ENCODE data around the gene CHMP1A.
A peak's percentile ranks its signal among the peaks of the same experiment; 100 is the strongest.

CHMP1A gene

GRCh38 chr16:89641458-89642119 is 15.9 kb downstream of the CHMP1A start:
- no peaks in the 10 kb centered on the region for H4K20me1 ChIP-seq (ENCODE audit: insufficient read depth)
- no peak overlapping the region for H2AFZ ChIP-seq (ENCODE audit: low read depth)
- peaks cover 21% of the 10 kb centered on the region for H3K27me3 ChIP-seq (ENCODE audit: insufficient read depth, low read depth)
- H3K9ac ChIP-seq = no peak overlapping the region
- no peak for TF ChIP-seq CTCF (conservative IDR thresholded peaks at IDR 0.05; ENCODE audit: low read depth, low read length)
- no peaks in the 10 kb centered on the region for H3K36me3 ChIP-seq (ENCODE audit: insufficient read depth)
- no peak overlapping the region for H3K27ac ChIP-seq
- peaks cover 23% of the 10 kb centered on the region for H3K4me1 ChIP-seq (ENCODE audit: low read depth, poor library complexity, severe bottlenecking)
- H3K4me2 ChIP-seq = peak overlapping the region; percentile 51
- no peaks in the 10 kb centered on the region for H3K79me2 ChIP-seq (ENCODE audit: insufficient read depth, low read depth)
- no peak overlapping the region for H3K4me3 ChIP-seq (IDR thresholded peaks at IDR 0.05; ENCODE audit: insufficient read depth, low read depth, low read length)

- Histone ChIP-seq H3K4me1 (ENCODE audit: low read depth, poor library complexity, severe bottlenecking) (peaks cover 23% of the 10 kb centered on the region), H3K79me2 (ENCODE audit: insufficient read depth, low read depth) (no peaks in the 10 kb centered on the region)
Measured at GRCh38 chr16:89639385-89639784, 18.1 kb downstream of the CHMP1A start.

GRCh38 chr16:89638455-89638854 is 19.1 kb downstream of the CHMP1A start:
- H3K4me3 ChIP-seq (IDR thresholded peaks at IDR 0.05; ENCODE audit: insufficient read depth, low read depth, low read length) = no peak overlapping the region
- H3K4me2 ChIP-seq = no peak overlapping the region
- no peak overlapping the region for H2AFZ ChIP-seq (ENCODE audit: low read depth)
- H4K20me1 ChIP-seq (ENCODE audit: insufficient read depth) = no peaks in the 10 kb centered on the region
- H3K27me3 ChIP-seq (ENCODE audit: insufficient read depth, low read depth) = peaks cover 48% of the 10 kb centered on the region
- H3K4me1 ChIP-seq (ENCODE audit: low read depth, poor library complexity, severe bottlenecking) = peaks cover 23% of the 10 kb centered on the region
- no peaks in the 10 kb centered on the region for H3K36me3 ChIP-seq (ENCODE audit: insufficient read depth)
- no peaks in the 10 kb centered on the region for H3K79me2 ChIP-seq (ENCODE audit: insufficient read depth, low read depth)
- H3K9ac ChIP-seq = no peak overlapping the region
- no peak for TF ChIP-seq CTCF (conservative IDR thresholded peaks at IDR 0.05; ENCODE audit: low read depth, low read length)
- H3K27ac ChIP-seq = no peak overlapping the region

More at GRCh38 chr16:89639385-89639784, 18.1 kb downstream of the CHMP1A start:
- Histone ChIP-seq H3K27ac (no peak overlapping the region), H3K4me2 (no peak overlapping the region), H3K4me3 (IDR thresholded peaks at IDR 0.05; ENCODE audit: insufficient read depth, low read depth, low read length) (no peak overlapping the region), H3K9ac (no peak overlapping the region), H3K36me3 (ENCODE audit: insufficient read depth) (no peaks in the 10 kb centered on the region), H2AFZ (ENCODE audit: low read depth) (no peak overlapping the region), H4K20me1 (ENCODE audit: insufficient read depth) (no peaks in the 10 kb centered on the region), H3K27me3 (ENCODE audit: insufficient read depth, low read depth) (peaks cover 39% of the 10 kb centered on the region)
- TF ChIP-seq CTCF (conservative IDR thresholded peaks at IDR 0.05; ENCODE audit: low read depth, low read length) = no peak

- Histone ChIP-seq H3K27me3 (ENCODE audit: insufficient read depth, low read depth) (peaks cover 59% of the 10 kb centered on the region), H3K9ac (no peak overlapping the region), H3K27ac (no peak overlapping the region), H4K20me1 (ENCODE audit: insufficient read depth) (no peaks in the 10 kb centered on the region), H2AFZ (ENCODE audit: low read depth) (no peak overlapping the region), H3K79me2 (ENCODE audit: insufficient read depth, low read depth) (no peaks in the 10 kb centered on the region), H3K4me3 (IDR thresholded peaks at IDR 0.05; ENCODE audit: insufficient read depth, low read depth, low read length) (no peak overlapping the region), H3K4me2 (no peak overlapping the region), H3K36me3 (ENCODE audit: insufficient read depth) (no peaks in the 10 kb centered on the region), H3K4me1 (ENCODE audit: low read depth, poor library complexity, severe bottlenecking) (peaks cover 21% of the 10 kb centered on the region)
- peak; percentile 36; the same call in 1 of the 2 replicates for TF ChIP-seq CTCF (conservative IDR thresholded peaks at IDR 0.05; ENCODE audit: low read depth, low read length)
Measured at GRCh38 chr16:89637379-89637778, 20.1 kb downstream of the CHMP1A start.
